HepG2 (cell line): Measurements from ENCODE around the gene SEMA3G. TPM values are rescaled to one million over a fixed set of nuclear protein-coding genes. Genes with fewer than 3 reads are reported as not detected.

Experiments used
- ADNP ChIP-seq: sonication (generic); formaldehyde crosslinking; IDR thresholded peaks from 2 replicates; pipeline ENCODE4 v1.4.0; 2020; ENCODE audit warnings: missing genetic modification reagents
- ATF6 ChIP-seq: sonication (generic); formaldehyde crosslinking; conservative IDR thresholded peaks from 2 replicates; pipeline ENCODE4 v1.4.0; 2020; ENCODE audit warnings: missing genetic modification reagents
- ATF7-NPFF ChIP-seq: sonication (generic); formaldehyde crosslinking; IDR thresholded peaks from 2 replicates; pipeline ENCODE4 v1.8.1; 2023; ENCODE audit warnings: mild to moderate bottlenecking, low read depth, missing genetic modification reagents, moderate library complexity
- DDIT3 ChIP-seq: sonication (generic); formaldehyde crosslinking; IDR thresholded peaks from 2 replicates; pipeline ENCODE4 v1.4.0; 2020; ENCODE audit warnings: mild to moderate bottlenecking, missing genetic modification reagents
- DNMT3B ChIP-seq: conservative IDR thresholded peaks from 2 replicates; pipeline ENCODE4 v1.6.1; 2016; ENCODE audit warnings: missing biosample characterization, control low read depth
- DPF2 ChIP-seq: sonication (generic); formaldehyde crosslinking; IDR thresholded peaks from 2 replicates; pipeline ENCODE4 v1.4.0; 2020; ENCODE audit warnings: mild to moderate bottlenecking, low read depth, missing genetic modification reagents, borderline replicate concordance
- ELK4 ChIP-seq: sonication (generic); formaldehyde crosslinking; IDR thresholded peaks from 2 replicates; pipeline ENCODE4 v1.9.0; 2021; ENCODE audit warnings: missing genetic modification reagents, borderline replicate concordance
- ETV6 ChIP-seq: sonication (generic); formaldehyde crosslinking; conservative IDR thresholded peaks from 2 replicates; pipeline ENCODE4 v1.4.0; 2020; ENCODE audit warnings: missing genetic modification reagents
- FOXA3 ChIP-seq: IDR thresholded peaks from 2 replicates; pipeline ENCODE4 v1.6.1; 2016; ENCODE audit warnings: missing genetic modification reagents, missing compliant biosample characterization
- KLF13 ChIP-seq: sonication (generic); formaldehyde crosslinking; IDR thresholded peaks from 2 replicates; pipeline ENCODE4 v1.4.0; 2020; ENCODE audit warnings: mild to moderate bottlenecking, missing genetic modification reagents
- KMT2A ChIP-seq: sonication (generic); formaldehyde crosslinking; IDR thresholded peaks from 2 replicates; pipeline ENCODE4 v1.4.0; 2020; ENCODE audit warnings: missing genetic modification reagents
- LCORL ChIP-seq, 2 experiments: fragments of 450-650 bp in 1 of 2; sonication (generic) in 1 of 2; formaldehyde crosslinking in 1 of 2; IDR thresholded peaks; 2 replicates each; pipeline versions ENCODE4 v1.5.0 to v1.6.1; 2017 to 2020; ENCODE audit warnings: antibody characterized with exemption in 1 of 2, missing genetic modification reagents in 1 of 2
- RFX3 ChIP-seq: IDR thresholded peaks from 2 replicates; pipeline ENCODE4 v1.6.1; 2016; ENCODE audit warnings: missing biosample characterization, missing genetic modification reagents
- SMAD9 ChIP-seq: sonication (generic); formaldehyde crosslinking; IDR thresholded peaks from 2 replicates; pipeline ENCODE4 v1.5.1; 2020; ENCODE audit warnings: mild to moderate bottlenecking, missing genetic modification reagents
- SYNCRIP ChIP-seq: fragments of 200-400 bp; formaldehyde crosslinking; IDR thresholded peaks from 2 replicates; pipeline ENCODE4 v1.6.1; 2018; ENCODE audit warnings: mild to moderate bottlenecking, low read depth, low read length; ENCODE audit not compliant: insufficient read depth
- ZMYM3 ChIP-seq: sonication (generic); formaldehyde crosslinking; IDR thresholded peaks from 2 replicates; pipeline ENCODE4 v1.5.1; 2020; ENCODE audit warnings: mild to moderate bottlenecking, missing genetic modification reagents
- ZNF136 ChIP-seq: sonication (generic); formaldehyde crosslinking; IDR thresholded peaks from 2 replicates; pipeline ENCODE4 v1.8.1; 2022; ENCODE audit warnings: low read depth, mild to moderate bottlenecking, moderate library complexity, missing genetic modification reagents
- ZNF235 ChIP-seq: sonication (generic); formaldehyde crosslinking; IDR thresholded peaks from 2 replicates; pipeline ENCODE4 v1.8.1; 2023; ENCODE audit warnings: mild to moderate bottlenecking, missing genetic modification reagents, borderline replicate concordance
- ZNF30 ChIP-seq: sonication (generic); formaldehyde crosslinking; IDR thresholded peaks from 2 replicates; pipeline ENCODE4 v1.5.0; 2020; ENCODE audit warnings: mild to moderate bottlenecking, missing genetic modification reagents
- ZNF329 ChIP-seq: sonication (generic); formaldehyde crosslinking; IDR thresholded peaks from 2 replicates; pipeline ENCODE4 v1.9.0; 2021; ENCODE audit warnings: low read depth, mild to moderate bottlenecking, missing genetic modification reagents
- ZNF547 ChIP-seq: sonication (generic); formaldehyde crosslinking; IDR thresholded peaks from 2 replicates; pipeline ENCODE4 v1.5.1; 2020; ENCODE audit warnings: mild to moderate bottlenecking, missing genetic modification reagents
- ZNF749 ChIP-seq: sonication (generic); formaldehyde crosslinking; IDR thresholded peaks from 2 replicates; pipeline ENCODE4 v1.8.0; 2022; ENCODE audit warnings: mild to moderate bottlenecking, missing genetic modification reagents, moderate library complexity, borderline replicate concordance
- ZNF768 ChIP-seq: sonication (generic); formaldehyde crosslinking; IDR thresholded peaks from 2 replicates; pipeline ENCODE4 v1.4.0; 2020; ENCODE audit warnings: missing genetic modification reagents
- polyA plus RNA-seq, 8 experiments: library from polyadenylated mRNA; depleted of rRNA in 3 of 8; stranded (reverse) in 7 of 8; unstranded in 1 of 8; fragments of >200 nt; fragmentation: Illumina TruSeq in 4 of 8; extraction: Trizol in 4 of 8; gene quantifications; 2 replicates each; pipeline versions ENCODE4 v1.2.1 to v1.2.3, GENCODE V29; 2011 to 2016; ENCODE audit warnings: low read depth in 4 of 8, missing spikeins in 1 of 8, mixed read lengths in 1 of 8; ENCODE audit not compliant: insufficient read depth in 1 of 8
- total RNA-seq, 5 experiments: library from RNA; depleted of rRNA; stranded (reverse); fragments of >200 nt; fragmentation: Illumina TruSeq; extraction: Trizol; gene quantifications; 2 replicates each; pipeline ENCODE4 v1.2.3, GENCODE V29; 2016; ENCODE audit warnings: low read depth in 1 of 5
- TF ChIP-seq, protein P1 (sequence below): sonication (generic); formaldehyde crosslinking; IDR thresholded peaks from 2 replicates; pipeline ENCODE4 v1.8.1; 2023; ENCODE audit warnings: mild to moderate bottlenecking, moderate library complexity, missing genetic modification reagents

SEMA3G gene
- total and polyA plus RNA-seq, 2 of the 13 experiments (the other 11 are each of a cell fraction or from before 2014, with no cell fraction given), result 6.1 to 8.3 TPM

DNA sequence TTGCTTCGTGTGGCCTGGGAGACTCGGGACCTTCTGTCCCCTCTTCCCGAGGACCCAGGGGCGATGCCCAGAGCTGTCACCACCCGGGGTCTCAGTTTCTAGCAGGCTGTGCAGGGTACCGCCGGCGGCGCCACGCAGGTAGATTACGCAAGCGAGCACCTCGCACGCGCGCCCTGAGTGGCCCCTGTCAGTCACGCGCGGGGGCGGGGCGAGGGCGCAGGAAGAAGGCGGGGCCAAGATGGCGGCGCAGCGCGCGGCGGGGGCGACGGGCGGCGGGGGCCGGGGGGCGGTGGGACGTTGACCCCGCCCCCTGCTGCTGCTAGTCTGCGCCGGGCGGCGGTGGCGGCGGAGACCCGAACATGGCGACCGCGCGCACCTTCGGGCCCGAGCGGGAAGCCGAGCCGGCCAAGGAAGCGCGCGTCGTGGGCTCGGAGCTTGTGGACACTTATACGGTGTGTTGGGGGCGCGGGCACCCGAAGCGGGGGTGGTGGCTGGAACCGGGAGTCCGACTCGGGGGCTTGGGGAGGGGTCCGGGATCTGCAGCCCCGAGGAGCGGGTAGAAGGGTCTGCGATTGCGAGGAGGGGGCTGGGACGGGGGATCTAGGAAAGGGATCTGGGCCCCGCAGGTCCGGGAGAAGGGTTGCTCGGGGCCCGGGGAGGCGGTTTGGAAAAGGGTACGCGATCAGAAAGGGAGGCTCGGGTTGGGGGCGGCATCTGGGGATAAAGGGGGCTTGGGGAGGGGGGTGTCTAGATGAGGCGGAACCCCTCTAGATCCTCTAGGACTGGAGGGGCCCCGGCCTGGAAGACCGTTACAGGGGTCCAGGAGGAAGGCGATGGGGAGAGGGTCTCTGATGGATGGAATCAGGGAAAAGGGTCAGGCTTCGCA is 10.6 kb upstream of the SEMA3G start, which contains the start of gene NISCH (continued):
- TF ChIP-seq ATF6 (CRISPR knock-in tag), result no peak
- no peak for TF ChIP-seq ELK4 (CRISPR knock-in tag)
- TF ChIP-seq, protein P1, sequence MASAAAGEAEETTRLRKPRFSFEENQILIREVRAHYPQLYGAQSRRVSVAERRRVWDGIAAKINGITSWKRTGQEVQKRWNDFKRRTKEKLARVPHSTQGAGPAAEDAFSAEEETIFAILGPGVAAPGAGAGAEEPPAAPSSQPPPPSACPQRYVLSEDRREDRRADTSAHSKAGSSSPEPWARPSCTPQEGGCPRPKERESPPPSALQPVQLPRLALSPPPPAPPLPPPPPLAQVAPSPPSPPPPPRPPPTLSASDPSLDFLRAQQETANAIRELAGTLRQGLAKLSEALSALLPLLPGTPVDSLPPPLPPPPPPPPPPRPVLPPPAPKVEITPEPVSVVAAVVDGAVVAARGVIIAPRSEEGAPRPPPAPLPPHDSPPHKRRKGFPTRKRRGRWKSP (CRISPR knock-in tag), result peak; percentile 62
- TF ChIP-seq FOXA3, result peak; percentile 59; the same call in 1 of the 2 replicates
- TF ChIP-seq ZNF30 (CRISPR knock-in tag), result no peak
- peak; percentile 64; the same call in 1 of the 2 replicates for TF ChIP-seq ZNF547 (CRISPR knock-in tag)
- TF ChIP-seq ZNF136 (CRISPR knock-in tag), result no peak
- peak; percentile 49; the same call in 1 of the 2 replicates for TF ChIP-seq ZMYM3
- TF ChIP-seq ADNP, result no peak
- TF ChIP-seq ZNF768, result no peak; the same call in 1 of the 2 replicates
- no peak for TF ChIP-seq ZNF235
- no peak for TF ChIP-seq DPF2
- TF ChIP-seq LCORL (IDR thresholded peaks at IDR 0.05), result no peak
- peak; percentile 50; the same call in 1 of the 2 replicates for TF ChIP-seq LCORL (CRISPR knock-in tag; IDR thresholded peaks at IDR 0.05)
- TF ChIP-seq ZNF749 (CRISPR knock-in tag), result no peak
- TF ChIP-seq KMT2A (CRISPR knock-in tag), result no peak
- no peak for TF ChIP-seq SYNCRIP
- TF ChIP-seq ZNF329, result no peak
- TF ChIP-seq SMAD9 (CRISPR knock-in tag), result no peak
- TF ChIP-seq ETV6, result no peak
- TF ChIP-seq DDIT3 (CRISPR knock-in tag), result no peak
- TF ChIP-seq ATF7-NPFF, result no peak; the same call in none of the 2 replicates
- no peak for TF ChIP-seq DNMT3B (CRISPR knock-in tag)
- no peak for TF ChIP-seq KLF13
- no peak for TF ChIP-seq RFX3 (CRISPR knock-in tag)
